ENCODE measurements around the gene CEACAM19.

Gene CEACAM19

GRCh38 chr19:44646049-44646416, 25.2 kb upstream of the CEACAM19 start:
- H2AFZ ChIP-seq (ENCODE audit: low read length), result no peak overlapping the region
- H3K79me2 ChIP-seq (ENCODE audit: insufficient read depth, low read length), result no peaks in the 10 kb centered on the region
- no peaks in the 10 kb centered on the region for H3K36me3 ChIP-seq (ENCODE audit: insufficient read depth, low read length)
- H3K4me3 ChIP-seq (ENCODE audit: low read length, poor library complexity, severe bottlenecking), result no peak overlapping the region
- H3K9ac ChIP-seq (ENCODE audit: low read depth, low read length, poor library complexity, severe bottlenecking), result no peak overlapping the region
- TF ChIP-seq, protein P1, sequence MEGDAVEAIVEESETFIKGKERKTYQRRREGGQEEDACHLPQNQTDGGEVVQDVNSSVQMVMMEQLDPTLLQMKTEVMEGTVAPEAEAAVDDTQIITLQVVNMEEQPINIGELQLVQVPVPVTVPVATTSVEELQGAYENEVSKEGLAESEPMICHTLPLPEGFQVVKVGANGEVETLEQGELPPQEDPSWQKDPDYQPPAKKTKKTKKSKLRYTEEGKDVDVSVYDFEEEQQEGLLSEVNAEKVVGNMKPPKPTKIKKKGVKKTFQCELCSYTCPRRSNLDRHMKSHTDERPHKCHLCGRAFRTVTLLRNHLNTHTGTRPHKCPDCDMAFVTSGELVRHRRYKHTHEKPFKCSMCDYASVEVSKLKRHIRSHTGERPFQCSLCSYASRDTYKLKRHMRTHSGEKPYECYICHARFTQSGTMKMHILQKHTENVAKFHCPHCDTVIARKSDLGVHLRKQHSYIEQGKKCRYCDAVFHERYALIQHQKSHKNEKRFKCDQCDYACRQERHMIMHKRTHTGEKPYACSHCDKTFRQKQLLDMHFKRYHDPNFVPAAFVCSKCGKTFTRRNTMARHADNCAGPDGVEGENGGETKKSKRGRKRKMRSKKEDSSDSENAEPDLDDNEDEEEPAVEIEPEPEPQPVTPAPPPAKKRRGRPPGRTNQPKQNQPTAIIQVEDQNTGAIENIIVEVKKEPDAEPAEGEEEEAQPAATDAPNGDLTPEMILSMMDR (conservative IDR thresholded peaks at IDR 0.05; ENCODE audit: low read length), result no peak
- no peak for TF ChIP-seq EZH2phosphoT487 (IDR thresholded peaks at IDR 0.05; ENCODE audit: borderline replicate concordance)
- no peaks in the 10 kb centered on the region for H4K20me1 ChIP-seq (ENCODE audit: insufficient read depth, low read length, poor library complexity, severe bottlenecking)
- H3K4me1 ChIP-seq (ENCODE audit: insufficient read depth, low read length, poor library complexity, severe bottlenecking), result no peaks in the 10 kb centered on the region
- H3K27me3 ChIP-seq (ENCODE audit: insufficient read depth, low read length, poor library complexity, severe bottlenecking), result no peaks in the 10 kb centered on the region
- H3F3A ChIP-seq (ENCODE audit: low read depth), result no peaks in the 10 kb centered on the region
- H3K9me2 ChIP-seq (replicated peaks; ENCODE audit: low read depth, low read length), result no peaks in the 10 kb centered on the region
- no peaks in the 10 kb centered on the region for H3K9me3 ChIP-seq (ENCODE audit: insufficient read depth, low read depth, low read length)
- H3K4me2 ChIP-seq (ENCODE audit: low read depth, low read length, poor library complexity, severe bottlenecking), result no peak overlapping the region

- TF ChIP-seq, protein P1 (conservative IDR thresholded peaks at IDR 0.05; ENCODE audit: low read length), result no peak
- no peak for TF ChIP-seq EZH2phosphoT487 (IDR thresholded peaks at IDR 0.05; ENCODE audit: borderline replicate concordance)
These were observed 24.1 kb upstream of the CEACAM19 start for GRCh38 chr19:44647144-44647543.

GRCh38 chr19:44648631-44649251, 22.5 kb upstream of the CEACAM19 start:
- Histone ChIP-seq H3K36me3 (ENCODE audit: insufficient read depth, low read length) (no peaks in the 10 kb centered on the region), H3K27me3 (ENCODE audit: insufficient read depth, low read length, poor library complexity, severe bottlenecking) (no peaks in the 10 kb centered on the region)

More at GRCh38 chr19:44647144-44647543, 24.1 kb upstream of the CEACAM19 start:
- Histone ChIP-seq H3K4me2 (ENCODE audit: low read depth, low read length, poor library complexity, severe bottlenecking) (no peak overlapping the region), H4K20me1 (ENCODE audit: insufficient read depth, low read length, poor library complexity, severe bottlenecking) (no peaks in the 10 kb centered on the region), H3K4me3 (ENCODE audit: low read length, poor library complexity, severe bottlenecking) (no peak overlapping the region), H3K4me1 (ENCODE audit: insufficient read depth, low read length, poor library complexity, severe bottlenecking) (no peaks in the 10 kb centered on the region), H3K9ac (ENCODE audit: low read depth, low read length, poor library complexity, severe bottlenecking) (no peak overlapping the region), H2AFZ (ENCODE audit: low read length) (no peak overlapping the region), H3K79me2 (ENCODE audit: insufficient read depth, low read length) (no peaks in the 10 kb centered on the region), H3K36me3 (ENCODE audit: insufficient read depth, low read length) (no peaks in the 10 kb centered on the region), H3K9me3 (ENCODE audit: insufficient read depth, low read depth, low read length) (no peaks in the 10 kb centered on the region), H3F3A (ENCODE audit: low read depth) (no peaks in the 10 kb centered on the region), H3K27me3 (ENCODE audit: insufficient read depth, low read length, poor library complexity, severe bottlenecking) (no peaks in the 10 kb centered on the region), H3K9me2 (replicated peaks; ENCODE audit: low read depth, low read length) (no peaks in the 10 kb centered on the region)

More at GRCh38 chr19:44648631-44649251, 22.5 kb upstream of the CEACAM19 start:
- H3K4me1 ChIP-seq (ENCODE audit: insufficient read depth, low read length, poor library complexity, severe bottlenecking), result no peaks in the 10 kb centered on the region
- no peak overlapping the region for H3K4me2 ChIP-seq (ENCODE audit: low read depth, low read length, poor library complexity, severe bottlenecking)
- no peaks in the 10 kb centered on the region for H3K9me3 ChIP-seq (ENCODE audit: insufficient read depth, low read depth, low read length)
- H3K9ac ChIP-seq (ENCODE audit: low read depth, low read length, poor library complexity, severe bottlenecking), result no peak overlapping the region
- TF ChIP-seq, protein P1 (conservative IDR thresholded peaks at IDR 0.05; ENCODE audit: low read length), result no peak
- no peak for TF ChIP-seq EZH2phosphoT487 (IDR thresholded peaks at IDR 0.05; ENCODE audit: borderline replicate concordance)
- H3K9me2 ChIP-seq (replicated peaks; ENCODE audit: low read depth, low read length), result no peaks in the 10 kb centered on the region
- H3K4me3 ChIP-seq (ENCODE audit: low read length, poor library complexity, severe bottlenecking), result no peak overlapping the region
- no peaks in the 10 kb centered on the region for H3F3A ChIP-seq (ENCODE audit: low read depth)
- no peaks in the 10 kb centered on the region for H3K79me2 ChIP-seq (ENCODE audit: insufficient read depth, low read length)
- H4K20me1 ChIP-seq (ENCODE audit: insufficient read depth, low read length, poor library complexity, severe bottlenecking), result no peaks in the 10 kb centered on the region
- no peak overlapping the region for H2AFZ ChIP-seq (ENCODE audit: low read length)

All from Loucy (cell line).